Measurements from ENCODE around the gene TNFRSF14.

- TF ChIP-seq CTCF (IDR thresholded peaks at IDR 0.05) (no peak), EP300 (IDR thresholded peaks at IDR 0.05) (no peak), POLR2A (IDR thresholded peaks at IDR 0.05) (no peak)
Measured at GRCh38 chr1:2559509-2560298, 3.5 kb downstream of the TNFRSF14 start.
